GM19463 (cell line): ENCODE data around the gene GPR26.
"Not testable (repeated sequence)": the region's sequence is repeated elsewhere in the genome, so short reads cannot be mapped to it uniquely, and the experiment has no call there.

Source experiments
- ATAC-seq: cut with Tn5 transposase; IDR thresholded peaks from one replicate; pipeline ENCODE4 v1.9.1; 2021; ENCODE audit warnings: mild to moderate bottlenecking, moderate library complexity; ENCODE audit not compliant: unreplicated experiment

The GPR26 gene

GRCh38 chr10:123704076-123704475 lies 37.9 kb downstream of the GPR26 start:
- ATAC-seq = no peak

DNA sequence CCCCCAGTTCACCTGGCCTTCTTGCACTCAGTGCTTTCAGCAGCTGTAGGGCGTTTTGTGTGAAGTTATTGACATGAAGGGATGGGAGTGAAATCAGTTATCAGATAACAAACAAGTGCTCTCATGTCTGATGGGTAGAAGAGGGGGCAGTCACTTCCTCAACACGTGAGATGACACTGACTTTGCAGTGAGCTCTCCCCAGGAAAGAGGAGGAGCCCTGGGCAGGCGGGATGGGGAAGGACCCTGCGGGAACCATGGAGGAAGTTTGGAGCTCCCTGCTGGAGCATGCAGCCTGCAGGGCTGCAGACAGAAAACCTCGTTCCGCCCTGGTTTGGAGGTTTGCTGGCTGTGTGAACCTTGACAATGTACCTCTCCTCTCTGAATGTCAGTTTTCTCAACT lies 38.7 kb downstream of the GPR26 start:
- no peak for ATAC-seq

DNA sequence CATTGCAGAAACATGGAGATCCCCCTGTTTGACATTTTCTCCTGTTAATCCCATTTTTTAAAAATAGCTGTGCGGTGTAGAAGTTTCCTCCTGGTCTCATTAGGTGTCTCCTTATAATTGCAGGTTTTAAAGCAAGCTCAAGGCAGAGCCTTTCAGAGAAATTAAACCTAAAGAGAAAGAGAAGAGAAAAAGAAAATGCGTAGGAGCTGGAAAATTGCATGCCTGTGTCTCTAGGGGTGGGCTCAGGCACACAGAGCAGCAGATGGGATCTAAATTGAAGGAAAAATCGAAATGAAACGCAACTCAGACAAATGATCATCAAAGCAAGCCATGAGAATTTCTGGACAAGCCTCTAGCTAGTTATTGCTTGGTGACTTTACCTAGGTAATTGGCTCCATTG lies 40.1 kb downstream of the GPR26 start:
- no peak for ATAC-seq

GRCh38 chr10:123715546-123715945 lies 49.4 kb downstream of the GPR26 start:
- no peak for ATAC-seq

DNA sequence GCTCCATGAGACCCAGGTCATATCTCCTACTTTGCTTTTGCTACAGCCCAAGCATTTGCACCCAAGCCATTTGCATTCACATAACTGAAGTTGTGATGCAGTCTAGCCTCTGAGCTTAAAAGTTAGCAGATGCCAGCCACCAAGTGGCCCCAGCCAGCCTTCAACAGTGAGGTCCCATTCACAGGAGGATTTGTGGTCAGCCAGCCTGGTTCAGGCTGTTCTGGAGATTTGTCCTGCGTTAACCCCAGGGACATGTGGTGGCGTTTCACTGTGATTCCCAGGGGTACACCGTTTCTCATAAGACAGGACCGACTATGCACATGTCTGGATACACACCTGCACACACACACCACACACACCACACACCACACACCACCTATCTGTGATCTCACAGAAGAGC lies 51.2 kb downstream of the GPR26 start:
- no peak for ATAC-seq

- no peak for ATAC-seq
Observed at GRCh38 chr10:123718544-123719060, 52.4 kb downstream of the GPR26 start.

- no peak for ATAC-seq
Observed at GRCh38 chr10:123720536-123720935, 54.4 kb downstream of the GPR26 start.

- ATAC-seq = no peak
Observed at GRCh38 chr10:123721441-123722049, 55.4 kb downstream of the GPR26 start.

DNA sequence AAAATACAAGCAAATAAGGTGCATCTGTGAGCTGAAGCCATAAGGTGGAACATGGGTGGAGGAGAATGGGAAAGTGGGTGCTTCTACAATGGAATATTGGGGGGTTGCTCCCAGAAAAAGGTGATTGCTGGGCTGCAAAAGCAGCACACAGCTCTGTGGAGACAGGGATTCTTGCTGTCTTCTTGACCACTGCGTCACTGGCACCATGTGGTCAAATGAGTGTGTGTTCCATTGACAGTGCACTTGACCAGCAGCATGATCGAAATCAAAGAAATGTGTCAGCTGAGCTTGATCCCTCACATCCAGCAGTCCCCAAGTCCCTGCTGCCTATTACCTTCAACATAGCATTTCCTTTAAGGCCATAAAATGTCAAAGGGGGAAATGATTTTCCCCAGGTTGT lies 56.2 kb downstream of the GPR26 start:
- no peak for ATAC-seq

- no peak for ATAC-seq
Observed at GRCh38 chr10:123724747-123725146, 58.6 kb downstream of the GPR26 start.

- no peak for ATAC-seq
Observed at GRCh38 chr10:123726381-123726780, 60.2 kb downstream of the GPR26 start.

DNA sequence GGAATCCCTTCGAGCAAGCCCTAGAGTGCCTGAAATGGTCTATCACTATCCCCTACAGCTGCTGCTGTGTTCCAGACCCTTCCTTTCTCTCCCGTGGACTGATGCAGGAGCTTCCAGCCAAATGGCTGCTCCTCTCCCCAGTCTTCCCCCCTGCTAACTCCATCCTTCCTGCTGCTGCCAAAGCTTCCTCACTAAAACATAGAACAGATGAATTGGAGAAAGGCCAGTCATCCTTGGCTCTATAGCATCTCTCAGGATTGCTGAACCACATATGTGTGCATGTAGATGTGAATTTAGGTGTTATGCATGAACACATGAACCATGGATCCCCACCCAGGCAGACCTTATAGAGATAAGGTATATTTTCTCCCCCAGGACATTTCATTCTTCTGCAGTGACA lies 60.7 kb downstream of the GPR26 start:
- ATAC-seq = no peak

GRCh38 chr10:123729523-123729922 lies 63.4 kb downstream of the GPR26 start:
- no peak for ATAC-seq

DNA sequence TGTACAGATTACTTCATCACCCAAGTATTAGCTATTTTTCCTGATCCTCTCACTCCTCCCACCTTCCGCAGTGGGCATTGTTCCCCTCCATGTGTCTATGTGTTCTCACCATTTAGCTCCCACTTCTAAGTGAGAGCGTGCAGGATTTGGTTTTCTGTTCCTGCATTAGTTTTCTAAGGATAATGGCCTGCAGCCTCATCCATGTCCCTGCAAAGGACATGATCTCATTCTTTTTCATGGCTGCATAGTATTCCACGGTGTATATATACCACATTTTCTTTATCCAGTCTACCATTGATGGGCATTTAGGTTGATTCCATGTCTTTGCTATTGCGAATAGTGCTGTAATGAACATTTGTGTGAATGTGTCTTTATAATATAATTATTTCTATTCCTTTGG lies 70.8 kb downstream of the GPR26 start:
- not testable (repeated sequence) for ATAC-seq

GRCh38 chr10:123741146-123741545 lies 75.0 kb downstream of the GPR26 start:
- no peak for ATAC-seq

GRCh38 chr10:123741711-123742110 lies 75.6 kb downstream of the GPR26 start:
- ATAC-seq = no peak

DNA sequence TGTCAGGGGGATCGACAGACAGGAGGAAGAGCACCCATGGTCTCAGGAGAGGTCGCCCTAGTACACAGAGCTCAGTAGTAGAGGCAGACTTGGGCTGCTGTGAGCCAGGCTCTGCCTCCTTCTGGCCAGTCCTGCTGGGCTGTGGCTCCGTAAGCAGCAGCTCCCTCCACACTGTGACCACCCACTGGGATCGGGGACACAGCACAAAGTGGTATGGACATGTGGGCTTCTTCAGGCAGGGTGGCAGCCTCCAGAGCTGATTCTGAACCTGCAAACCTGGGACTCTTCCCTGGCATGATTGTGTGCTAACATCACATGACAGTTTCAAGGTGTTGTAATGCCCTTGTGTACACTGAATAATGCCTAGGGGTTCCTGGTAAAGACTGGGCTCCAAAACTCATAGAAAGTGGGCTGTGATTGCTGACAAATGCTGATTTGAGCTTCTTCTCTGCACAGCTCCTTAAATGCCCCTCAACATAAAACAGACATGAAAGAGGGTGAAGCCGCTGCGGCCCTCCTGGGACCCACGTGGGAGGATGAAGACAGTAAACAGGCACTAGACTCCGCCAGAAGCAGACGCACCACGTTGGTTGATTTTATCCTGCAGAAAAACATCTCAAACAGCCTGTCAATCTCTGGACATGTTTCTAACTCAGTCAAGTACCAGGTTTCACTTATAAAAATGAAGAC lies 76.7 kb downstream of the GPR26 start:
- ATAC-seq = no peak

- ATAC-seq = no peak
Observed at GRCh38 chr10:123743441-123744223, 77.5 kb downstream of the GPR26 start.

DNA sequence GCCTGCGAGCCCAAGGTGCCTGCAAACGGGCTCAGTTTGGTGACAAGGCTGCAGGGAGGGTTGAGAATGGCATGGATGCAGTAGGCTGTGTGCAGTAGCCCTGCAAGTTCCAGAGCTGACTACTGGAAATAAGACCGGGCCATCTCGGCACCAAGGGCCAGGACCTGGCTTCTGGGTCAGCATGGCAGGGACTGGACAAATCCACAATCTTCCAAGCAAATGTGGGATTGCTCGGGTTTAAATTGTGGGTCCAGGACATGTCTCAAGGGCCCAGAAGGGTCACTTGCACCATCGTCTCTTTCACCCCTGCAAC lies 78.0 kb downstream of the GPR26 start:
- ATAC-seq = no peak
